ENCODE data around the gene DNAJB4.

DNAJB4 gene

DNA sequence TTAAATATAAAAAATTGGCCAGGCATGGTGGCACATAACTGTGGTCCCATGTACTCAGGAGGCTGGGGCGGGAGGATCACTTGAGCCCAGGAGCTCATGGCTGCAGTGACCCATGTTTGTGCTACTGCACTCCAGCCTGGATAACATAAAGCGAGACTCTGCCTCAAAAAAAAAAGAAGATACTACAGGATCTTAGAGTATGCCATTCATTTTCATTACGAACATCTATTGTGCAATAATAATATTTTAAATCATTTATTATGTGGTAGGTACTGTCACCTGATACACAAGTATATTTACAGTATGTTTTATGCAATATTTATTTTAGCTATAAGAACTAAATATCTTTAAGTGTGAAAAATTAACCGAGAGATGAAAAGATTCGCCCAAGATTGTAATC is 31.7 kb downstream of the DNAJB4 start:
- DNase-seq (ENCODE audit: low read depth in 2 of 2), result no peak

DNA sequence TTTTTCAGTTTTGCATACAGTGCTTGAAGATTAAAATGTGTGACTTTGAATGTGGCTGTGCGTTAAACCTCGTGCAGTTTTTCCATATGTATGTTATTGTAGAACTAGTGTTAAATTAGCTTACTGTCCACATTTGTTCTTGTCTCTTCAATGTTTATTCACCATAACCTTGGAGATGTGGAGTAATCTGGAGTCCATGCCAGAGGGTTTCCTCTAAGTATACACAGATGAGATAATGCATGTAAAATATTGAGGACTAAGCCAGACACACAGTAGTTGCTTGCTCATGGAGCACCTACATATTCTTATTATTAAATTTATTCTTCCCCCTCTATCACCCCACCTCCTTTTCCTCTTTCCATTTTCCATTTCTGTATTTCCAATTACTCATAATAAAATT is 33.3 kb downstream of the DNAJB4 start:
- no peak for DNase-seq (ENCODE audit: low read depth in 2 of 2)

DNA sequence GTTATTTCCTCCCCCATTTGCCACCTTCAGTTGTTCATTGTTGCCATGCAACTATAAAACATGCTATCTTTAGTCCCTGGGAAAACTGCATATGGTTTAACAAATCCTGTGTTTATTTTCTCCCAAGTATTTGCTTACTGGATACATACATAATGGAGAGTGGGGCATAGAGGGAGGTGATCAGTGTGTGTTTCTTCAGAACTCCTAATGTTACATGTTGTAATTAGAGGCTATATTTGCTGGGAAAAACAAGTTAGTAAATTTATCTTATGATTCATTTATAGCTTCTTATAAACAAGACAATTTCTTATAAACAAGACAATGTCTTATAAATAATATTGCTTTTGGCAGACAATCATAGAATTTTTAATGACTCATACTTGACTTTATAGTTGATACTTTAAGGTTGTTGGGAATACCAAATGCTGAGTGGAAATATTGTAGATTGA is 33.8 kb downstream of the DNAJB4 start:
- no peak for DNase-seq (ENCODE audit: low read depth in 2 of 2)

DNA sequence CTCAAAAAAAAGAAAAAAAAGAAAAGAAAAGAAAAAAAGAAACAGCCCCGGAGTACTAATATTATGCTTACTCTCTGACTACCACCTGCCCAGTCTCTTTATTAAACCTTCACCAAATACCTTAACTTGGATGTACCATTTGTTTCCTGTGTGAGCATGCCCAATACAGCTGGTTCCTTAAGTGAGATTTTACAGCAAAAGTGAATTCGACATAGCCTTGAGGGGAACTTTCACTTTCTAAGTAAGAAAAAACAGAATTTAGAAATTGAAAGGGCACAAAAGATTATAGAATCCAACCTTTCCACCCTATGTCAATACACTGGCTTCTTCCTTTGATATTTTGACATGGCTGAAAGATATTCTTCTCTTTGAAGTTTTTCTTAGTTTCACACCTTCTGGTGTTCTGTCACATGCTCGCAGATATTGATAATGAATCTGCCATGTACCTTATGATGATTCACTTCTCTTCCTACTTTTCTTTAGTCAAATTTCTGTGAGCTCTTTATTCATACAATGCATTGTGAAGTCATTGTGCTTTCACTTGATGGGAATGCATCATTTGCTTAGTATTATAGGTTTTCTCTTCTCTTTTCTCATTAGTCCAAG is 35.8 kb downstream of the DNAJB4 start:
- DNase-seq (ENCODE audit: low read depth in 2 of 2), result no peak

DNA sequence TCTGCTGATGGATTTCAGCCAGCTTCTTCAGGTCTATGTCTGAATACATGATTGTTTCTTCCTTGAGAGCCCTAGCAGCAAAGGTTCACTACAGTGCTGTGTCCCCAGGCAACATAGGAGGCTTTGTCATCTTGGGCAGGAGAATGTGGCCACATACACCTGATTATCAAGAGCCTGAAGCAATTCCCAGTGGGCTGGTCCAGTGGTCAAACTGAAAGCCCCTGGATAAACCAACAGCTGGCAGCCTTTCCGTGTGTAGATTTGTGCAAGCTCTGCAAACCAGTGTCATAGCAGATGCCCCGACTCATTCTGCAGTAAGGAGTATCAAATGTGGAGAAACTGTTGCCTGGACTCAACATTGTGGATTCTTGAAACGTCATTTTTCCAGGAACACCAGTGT is 38.7 kb downstream of the DNAJB4 start:
- DNase-seq (ENCODE audit: low read depth in 2 of 2), result no peak

DNA sequence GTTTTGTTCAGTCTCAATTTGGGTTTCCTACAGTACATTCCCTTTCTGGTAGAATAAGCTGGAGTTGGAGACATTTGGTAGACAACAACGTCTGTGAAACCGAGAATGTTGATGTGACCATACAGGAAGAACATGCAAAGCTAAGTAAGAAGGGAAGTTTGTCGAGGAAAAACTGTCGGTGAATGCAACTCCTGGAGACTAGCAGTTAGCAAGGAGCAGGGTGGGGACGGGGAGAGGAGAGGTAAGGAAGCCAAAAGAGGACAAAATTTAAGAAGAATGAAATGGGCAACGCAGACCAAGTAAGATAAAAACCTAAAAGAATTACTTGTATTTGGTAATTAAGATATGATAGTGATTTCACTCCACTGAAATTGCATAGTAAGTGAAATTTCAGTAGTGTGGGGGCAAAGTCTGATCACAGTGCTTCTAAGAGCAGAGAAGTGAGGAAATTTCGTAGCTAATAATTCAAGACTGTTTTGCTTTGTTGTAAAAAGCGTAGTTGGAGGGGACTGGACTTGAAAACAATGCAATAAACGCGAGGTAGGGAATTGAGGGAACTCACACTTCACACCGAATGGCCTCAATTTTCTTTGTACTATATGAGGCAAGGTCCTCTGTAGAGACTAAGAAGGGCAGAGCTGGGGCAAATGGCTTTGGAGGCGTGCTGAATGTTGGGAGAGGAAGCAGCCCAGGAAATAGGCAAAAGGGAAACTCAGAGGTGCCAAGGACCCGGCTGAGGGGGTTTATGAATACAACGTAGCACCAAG is 40.2 kb downstream of the DNAJB4 start:
- no peak for DNase-seq (ENCODE audit: low read depth in 2 of 2)

DNA sequence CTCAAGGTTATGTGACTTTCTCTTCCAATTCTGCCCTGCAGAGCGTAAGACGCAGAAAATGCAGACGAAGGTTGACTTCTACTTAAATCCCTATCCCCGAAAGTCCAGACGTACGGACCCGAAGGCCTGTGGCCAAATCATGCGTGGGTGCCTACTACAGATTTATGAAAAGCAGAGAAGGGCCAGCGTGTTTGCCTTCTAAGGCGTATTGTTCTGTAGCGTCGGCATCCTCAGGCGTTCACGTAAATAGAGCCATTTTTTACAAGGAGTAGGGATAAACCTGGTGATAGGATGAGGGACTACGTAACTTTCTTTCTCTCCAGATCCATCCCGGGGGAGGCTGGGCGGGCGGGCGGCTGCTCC is 40.8 kb downstream of the DNAJB4 start:
- DNase-seq (ENCODE audit: low read depth in 2 of 2), result no peak

DNA sequence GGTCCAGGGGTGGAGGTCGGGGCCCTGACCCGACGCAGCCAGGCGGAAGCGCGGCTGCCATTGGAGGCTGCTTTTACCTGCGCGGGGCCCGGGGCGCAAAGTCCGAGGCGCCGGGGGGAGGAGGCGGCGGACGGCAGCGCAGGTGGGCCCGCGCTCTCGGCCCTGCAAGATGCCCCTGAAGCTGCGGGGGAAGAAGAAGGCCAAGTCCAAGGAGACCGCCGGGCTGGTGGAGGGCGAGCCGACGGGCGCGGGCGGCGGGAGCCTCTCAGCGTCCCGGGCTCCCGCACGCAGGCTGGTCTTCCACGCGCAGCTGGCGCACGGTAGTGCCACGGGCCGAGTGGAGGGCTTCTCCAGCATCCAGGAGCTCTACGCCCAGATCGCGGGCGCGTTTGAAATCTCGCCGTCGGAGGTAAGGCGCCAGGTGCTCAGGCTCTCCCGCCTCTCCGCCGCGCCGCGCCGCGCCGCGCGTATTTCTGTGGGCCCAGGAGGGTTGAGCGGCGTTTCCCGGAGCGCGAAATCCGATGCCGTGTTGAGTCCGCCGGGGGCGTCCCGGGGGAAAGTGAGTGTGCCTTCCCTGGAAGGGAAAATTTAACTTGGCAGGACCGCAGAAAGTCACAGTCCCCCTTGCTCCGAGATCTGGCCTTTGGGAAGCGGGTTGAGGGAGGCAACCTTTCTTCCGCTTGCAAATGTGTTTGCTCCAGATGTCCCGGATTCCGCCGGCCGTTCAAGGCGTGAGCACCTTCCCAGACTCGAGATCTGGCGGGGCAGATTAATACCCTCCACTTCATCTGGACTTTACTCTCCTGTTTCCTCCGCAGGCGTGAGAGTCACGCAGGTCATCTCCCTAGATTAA is 41.4 kb downstream of the DNAJB4 start, which contains the start of gene GIPC2:
Gene GIPC2, plus strand, starts transcription at position 41 of the 853 bp plus-strand sequence. Its CDS starts 129 bp downstream, at position 170.
- DNase-seq (ENCODE audit: low read depth in 2 of 2), result peak; percentile 31 to 34

DNA sequence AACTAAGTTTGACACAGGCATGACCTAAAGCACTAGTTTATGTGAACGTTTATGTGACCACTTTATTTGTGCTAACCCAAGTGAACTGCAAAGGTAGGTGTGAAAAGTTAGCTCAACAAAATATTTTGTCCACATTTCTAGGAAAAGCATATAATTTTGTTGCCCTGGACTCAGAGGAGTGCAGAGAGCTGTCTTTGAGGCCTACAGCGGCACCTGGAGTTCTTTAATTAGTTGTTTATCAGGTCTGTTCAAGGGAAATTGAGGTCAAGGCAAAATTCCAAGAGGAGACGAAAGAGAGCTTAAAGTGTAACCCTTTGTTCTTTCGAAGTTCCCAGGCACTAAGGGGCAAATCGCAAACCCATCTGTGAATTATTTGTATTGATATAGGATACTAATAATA is 42.4 kb downstream of the DNAJB4 start:
- DNase-seq (ENCODE audit: low read depth in 2 of 2), result no peak

DNA sequence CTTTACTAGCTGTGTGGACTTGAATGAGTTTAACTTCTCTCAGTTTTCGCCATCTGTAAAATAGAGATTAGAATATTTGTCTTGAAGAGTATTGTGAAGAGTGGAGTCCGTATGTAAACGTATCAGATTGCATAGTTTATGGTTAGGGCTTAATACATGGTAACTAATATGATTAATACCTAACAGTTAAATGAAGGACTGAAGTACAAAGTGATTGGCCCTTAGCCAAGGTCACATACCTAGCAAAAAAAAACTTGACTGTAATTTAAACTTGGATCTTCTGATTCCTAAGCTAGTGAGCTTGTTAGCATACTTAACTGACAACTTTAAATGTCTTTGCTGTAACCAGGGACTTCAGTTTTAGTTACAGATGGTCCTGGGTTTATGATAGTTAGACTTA is 42.9 kb downstream of the DNAJB4 start:
- no peak for DNase-seq (ENCODE audit: low read depth in 2 of 2)

DNA sequence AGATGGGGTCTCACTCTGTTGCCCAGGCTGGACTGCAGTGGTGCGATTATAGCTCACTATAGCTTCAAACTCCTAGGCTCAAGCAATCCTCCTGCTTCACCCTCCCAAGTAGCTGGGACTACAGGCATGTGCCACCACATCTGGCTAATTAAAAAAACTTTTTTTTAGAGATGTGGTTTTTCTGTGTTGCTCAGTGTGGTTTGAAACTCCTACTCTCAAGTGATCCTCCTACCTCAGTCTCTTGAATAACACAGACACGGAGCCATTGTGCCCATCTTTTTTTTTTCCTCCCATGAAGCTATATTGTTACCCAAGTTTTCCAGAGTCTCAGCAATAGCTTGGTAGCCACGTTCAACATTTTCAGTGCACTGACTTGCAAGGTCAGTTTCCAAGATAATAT is 43.7 kb downstream of the DNAJB4 start:
- DNase-seq (ENCODE audit: low read depth in 2 of 2), result no peak

DNA sequence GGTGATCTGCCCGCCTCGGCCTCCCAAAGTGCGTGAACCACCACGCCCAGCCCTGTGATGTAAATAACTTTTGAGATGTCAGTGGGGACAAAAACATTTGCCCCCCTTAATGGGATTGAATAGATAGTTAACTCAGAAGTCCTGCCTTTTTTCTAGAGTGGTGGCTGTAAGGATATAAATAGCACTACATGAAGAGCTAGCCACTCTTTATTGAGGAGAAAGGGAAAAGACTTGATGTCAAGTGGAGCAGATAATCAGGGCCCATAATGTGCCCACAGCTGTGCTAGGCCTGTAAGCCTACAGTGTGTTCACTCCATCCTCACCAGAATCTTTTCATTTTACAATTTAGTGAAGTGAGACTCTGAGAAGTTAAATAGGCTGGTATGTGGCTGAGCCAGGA is 44.7 kb downstream of the DNAJB4 start:
- DNase-seq (ENCODE audit: low read depth in 2 of 2), result no peak

DNA sequence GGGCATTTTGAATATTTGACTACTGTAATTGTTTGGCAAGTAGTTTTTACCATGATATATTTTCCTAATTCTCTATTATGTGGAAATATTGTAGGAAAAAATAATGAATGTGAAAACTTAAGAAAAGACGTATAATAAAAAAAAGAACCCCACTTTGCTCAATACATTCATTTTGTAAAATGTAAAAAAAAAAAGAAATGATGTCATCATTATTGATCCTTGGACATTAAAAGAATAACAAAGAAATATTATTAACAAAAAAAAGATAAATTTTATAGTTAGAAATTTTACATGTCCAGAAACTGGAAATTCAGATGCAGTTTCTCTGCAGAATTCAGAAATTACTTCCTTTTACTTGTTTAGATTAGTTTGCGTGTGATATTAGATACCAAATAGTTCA is 46.3 kb downstream of the DNAJB4 start:
- no peak for DNase-seq (ENCODE audit: low read depth in 2 of 2)

DNA sequence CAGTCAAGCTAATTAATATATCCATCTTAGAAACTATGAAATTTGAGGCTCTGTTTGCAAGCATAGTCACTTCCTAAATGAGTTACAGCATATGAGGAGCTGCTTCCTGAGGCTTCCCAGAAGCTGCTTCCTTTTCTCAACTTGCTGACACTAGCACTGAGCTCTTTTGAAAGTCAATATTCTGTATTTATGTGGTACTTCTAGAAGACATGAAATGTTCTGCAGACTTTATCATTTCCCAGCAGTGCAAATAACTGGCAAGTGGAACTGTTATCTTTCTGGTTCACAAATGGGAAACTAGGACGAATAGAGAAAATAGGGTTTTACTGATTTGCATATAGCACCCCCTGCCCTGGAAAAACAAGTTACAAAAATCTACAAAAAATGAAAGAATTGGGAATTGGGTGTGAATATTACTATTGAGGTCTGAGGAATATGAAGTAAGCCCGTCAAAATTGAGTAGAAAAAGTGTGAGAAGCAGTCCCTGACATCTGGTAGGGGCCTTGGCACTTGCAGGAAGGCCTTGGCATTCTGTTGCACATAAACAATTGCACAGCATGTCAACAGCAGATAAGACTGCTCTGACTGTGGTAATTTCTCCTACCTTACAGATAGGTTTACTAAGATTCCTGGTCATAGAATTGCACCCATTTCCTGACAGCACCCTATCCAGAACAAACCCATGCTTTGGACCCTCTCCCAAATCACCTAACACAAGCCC is 48.1 kb downstream of the DNAJB4 start:
- DNase-seq (ENCODE audit: low read depth in 2 of 2), result no peak

DNA sequence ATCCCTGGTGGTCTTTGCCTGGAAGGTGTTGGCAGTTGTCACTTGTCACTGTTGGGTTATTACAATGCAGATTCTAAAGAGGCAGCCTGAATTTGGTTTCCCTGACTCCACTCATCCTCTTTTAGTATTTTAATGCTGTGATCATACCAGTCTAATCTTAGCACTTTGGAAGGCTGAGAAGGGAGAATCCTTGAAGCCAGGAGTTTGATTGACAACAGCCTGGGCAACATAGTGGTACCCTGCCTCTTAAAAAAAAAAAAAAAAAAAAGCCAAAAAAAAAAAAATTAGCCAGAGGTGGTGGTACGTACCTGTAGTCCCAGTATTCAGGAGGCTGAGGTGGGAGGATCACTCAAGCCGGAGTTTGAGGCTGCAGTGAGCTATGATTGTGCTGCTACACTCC is 48.8 kb downstream of the DNAJB4 start:
- DNase-seq (ENCODE audit: low read depth in 2 of 2), result no peak

DNA sequence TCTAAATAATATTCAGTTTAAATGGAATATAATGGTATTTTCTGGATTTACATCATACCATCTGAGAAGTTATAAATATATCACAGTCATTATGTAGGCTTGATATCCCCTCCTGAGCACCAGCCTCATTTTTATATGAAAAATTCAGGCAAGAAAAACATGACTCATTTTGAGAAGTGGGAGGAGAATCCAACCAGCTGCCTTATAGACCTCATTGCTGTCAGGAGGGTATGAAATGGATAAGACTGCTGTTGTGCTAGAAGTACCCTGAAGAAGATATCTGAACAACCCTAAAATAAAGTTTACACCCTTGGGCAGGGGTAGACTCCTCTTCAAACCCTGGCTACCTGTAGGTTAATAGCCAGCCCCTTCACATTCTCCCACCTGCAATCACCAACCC is 49.8 kb downstream of the DNAJB4 start:
- DNase-seq (ENCODE audit: low read depth in 2 of 2), result no peak

DNA sequence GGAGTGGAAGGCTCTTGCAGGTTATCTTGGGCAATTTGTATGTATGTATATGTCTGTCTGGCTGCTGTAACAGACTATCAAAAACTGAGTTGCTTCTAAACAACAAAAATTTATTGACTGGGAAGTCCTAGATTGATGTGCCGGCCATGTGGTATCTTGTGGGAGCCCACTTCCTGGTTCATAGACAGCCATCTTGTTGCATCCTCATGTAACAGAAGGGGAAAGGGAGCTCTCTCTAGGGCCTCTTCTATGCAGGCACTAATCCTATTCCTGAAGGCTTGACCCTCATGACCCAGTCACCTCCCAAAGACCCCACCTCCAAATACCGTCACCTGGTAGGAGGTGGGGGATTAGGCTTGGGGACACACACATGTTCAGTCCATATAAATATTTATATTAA is 50.2 kb downstream of the DNAJB4 start:
- DNase-seq (ENCODE audit: low read depth in 2 of 2), result no peak

DNA sequence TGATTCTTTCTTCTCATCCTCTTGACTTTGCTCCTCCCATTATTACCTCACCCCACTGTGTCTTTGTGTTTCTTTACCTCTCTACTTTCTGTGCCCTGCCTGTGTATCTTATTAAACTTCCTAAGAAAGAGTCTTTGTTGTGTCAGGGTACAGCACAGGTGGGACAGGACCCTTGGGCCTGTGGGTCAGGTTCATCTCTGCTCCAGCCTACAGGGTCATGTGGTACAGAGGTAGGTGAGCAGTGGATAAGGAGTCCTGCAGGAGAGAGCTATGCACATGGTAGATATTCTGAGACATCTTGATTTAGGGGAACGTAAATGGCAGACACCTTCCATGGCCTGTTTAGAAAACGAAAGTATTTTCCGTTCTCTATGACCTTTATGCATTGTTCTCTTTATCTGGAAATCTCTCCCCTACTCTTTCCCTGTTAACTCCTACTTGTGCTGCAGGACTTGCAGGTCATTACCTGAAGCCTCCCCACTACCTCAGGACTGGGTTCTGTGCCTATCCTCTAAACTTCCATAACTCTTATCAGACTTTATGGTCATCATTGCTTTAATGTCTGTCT is 50.9 kb downstream of the DNAJB4 start:
- DNase-seq (ENCODE audit: low read depth in 2 of 2), result no peak

DNA sequence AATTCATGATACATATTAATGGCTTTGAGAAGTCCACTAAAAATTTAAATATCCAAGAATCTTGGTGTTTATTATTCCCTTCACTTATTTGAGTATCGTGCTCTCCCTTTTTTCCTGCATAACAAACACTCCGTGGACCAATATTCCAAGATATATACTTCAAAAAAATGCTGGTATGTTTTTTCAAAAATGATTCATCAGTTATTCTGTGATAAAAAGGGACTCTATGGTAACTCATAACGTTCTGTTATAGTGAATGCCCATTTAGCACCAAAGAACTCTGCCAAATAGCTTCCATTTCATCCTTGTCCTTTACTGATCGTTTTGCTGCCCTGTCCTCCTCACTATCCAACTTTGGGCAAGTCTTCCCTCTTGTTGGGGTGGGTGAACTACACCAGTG is 53.9 kb downstream of the DNAJB4 start:
- DNase-seq (ENCODE audit: low read depth in 2 of 2), result no peak

DNA sequence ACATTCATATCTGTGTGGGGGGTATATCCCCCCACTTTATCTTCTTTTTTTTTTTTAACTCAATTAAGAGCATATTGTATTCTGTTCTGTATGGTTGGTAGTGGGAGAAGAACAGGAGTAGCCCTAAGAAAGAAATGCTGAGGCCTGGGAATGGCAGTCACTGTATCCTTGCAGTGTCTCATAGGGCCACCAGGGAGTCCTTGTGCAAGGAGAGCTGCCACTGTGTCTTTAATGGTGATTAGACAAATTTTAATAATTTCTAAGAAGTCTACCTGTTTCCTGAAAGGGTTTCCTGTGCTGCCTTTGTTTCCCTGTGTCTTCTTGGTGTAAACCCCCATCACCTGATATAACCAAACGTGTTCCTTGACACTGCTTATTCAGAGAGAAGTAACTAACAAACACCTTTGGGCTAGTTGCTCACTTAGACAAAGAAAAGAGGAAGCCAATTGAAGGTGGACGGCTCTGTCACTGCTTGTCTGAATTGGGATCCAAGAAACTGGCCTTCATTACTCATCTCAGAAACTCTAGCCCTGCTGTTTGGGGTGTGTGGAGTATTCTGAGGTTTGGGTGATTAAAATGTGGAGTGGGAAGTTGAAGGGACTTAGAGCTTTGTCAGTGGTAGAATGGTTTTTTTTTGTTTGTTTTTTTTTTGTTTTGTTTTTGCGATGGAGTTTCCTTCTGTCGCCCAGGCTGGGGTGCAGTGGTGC is 56.3 kb downstream of the DNAJB4 start:
- DNase-seq (ENCODE audit: low read depth in 2 of 2), result no peak

Measured in stimulated activated CD4-positive, alpha-beta T cell treated with anti-CD3 and anti-CD28 coated beads, Interleukin-4, amount 100 ng/mL, for 48 hours (primary cell).